Suprapubic skin (tissue), 4 donors: ENCODE measurements around the gene TAPT1. TPM values are rescaled to one million over a fixed set of nuclear protein-coding genes. Genes with fewer than 3 reads are reported as not detected.

ENCODE experiments used
- DNase-seq, 2 donors: peaks; one replicate each; pipeline ENCODE4 v3.0.0-alpha.2; 2019; ENCODE audit warnings: low spot score in 2 of 2
- H3K27ac ChIP-seq: fragments of 200-600 bp; sonication (generic); one replicate; pipeline ENCODE4 v1.5.1; 2019
- H3K27me3 ChIP-seq: fragments of 200-600 bp; sonication (generic); one replicate; pipeline ENCODE4 v1.5.1; 2019
- H3K36me3 ChIP-seq: fragments of 200-600 bp; sonication (generic); one replicate; pipeline ENCODE4 v1.5.1; 2019
- H3K4me1 ChIP-seq: fragments of 200-600 bp; sonication (generic); one replicate; pipeline ENCODE4 v1.5.1; 2019
- H3K4me3 ChIP-seq: fragments of 200-600 bp; sonication (generic); one replicate; pipeline ENCODE4 v1.5.1; 2019; ENCODE audit warnings: mild to moderate bottlenecking
- H3K9me3 ChIP-seq: fragments of 200-600 bp; sonication (generic); one replicate; pipeline ENCODE4 v1.5.1; 2019
- CTCF ChIP-seq, 2 donors: fragments of 200-600 bp in 1 of 2; fragments of 450-650 bp in 1 of 2; sonication (generic) in 1 of 2; IDR thresholded peaks; one replicate each; pipeline ENCODE4 v1.5.1; 2016 to 2019; ENCODE audit warnings: antibody characterized with exemption in 2 of 2, mild to moderate bottlenecking in 1 of 2, moderate library complexity in 1 of 2
- EP300 ChIP-seq: sonication (generic); formaldehyde crosslinking; IDR thresholded peaks from one replicate; pipeline ENCODE4 v1.6.1; 2017; ENCODE audit warnings: antibody characterized with exemption
- POLR2A ChIP-seq, 2 donors: fragments of 450-650 bp; IDR thresholded peaks; one replicate each; pipeline ENCODE4 v1.6.1; 2017; ENCODE audit warnings: antibody characterized with exemption in 2 of 2, mild to moderate bottlenecking in 2 of 2, moderate library complexity in 2 of 2
- POLR2AphosphoS5 ChIP-seq, 3 donors: sonication (generic); formaldehyde crosslinking; IDR thresholded peaks; one replicate each; pipeline ENCODE4 v1.6.1; 2017; ENCODE audit warnings: antibody characterized with exemption in 3 of 3
- WGBS: methylation state at CpG from one replicate; pipeline ENCODE4 v1.1.5; 2018; 5-methylcytosine and 5-hydroxymethylcytosine counted together
- total RNA-seq, 4 donors: library from RNA; depleted of rRNA; stranded (reverse); fragments of >200 nt; gene quantifications; one replicate each; pipeline ENCODE4 v1.1.0, GENCODE V29; 2016

Gene TAPT1
- total RNA-seq, 4 donors from 2014 or later = 15.3 to 57.2 (median 23.7) TPM

GRCh38 chr4:16256343-16256742 is 30.1 kb upstream of the TAPT1 start:
- Histone ChIP-seq H3K4me3 (no peak overlapping the region), H3K27ac (no peak overlapping the region), H3K27me3 (no peaks in the 10 kb centered on the region), H3K9me3 (no peaks in the 10 kb centered on the region), H3K4me1 (no peaks in the 10 kb centered on the region), H3K36me3 (peaks cover 10% of the 10 kb centered on the region)
- no peak for DNase-seq
- WGBS = 99% methylated on average over 28 of the region's 28 CpGs
- TF ChIP-seq EP300 (no peak), POLR2A (IDR thresholded peaks at IDR 0.05) (no peak), CTCF (IDR thresholded peaks at IDR 0.05) (no peak), POLR2AphosphoS5 (IDR thresholded peaks at IDR 0.05) (no peak)

GRCh38 chr4:16255730-16256129 is 29.5 kb upstream of the TAPT1 start:
- H3K9me3 ChIP-seq = no peaks in the 10 kb centered on the region
- H3K36me3 ChIP-seq = peaks cover 10% of the 10 kb centered on the region
- no peak overlapping the region for H3K4me3 ChIP-seq
- H3K27me3 ChIP-seq = no peaks in the 10 kb centered on the region
- no peak for TF ChIP-seq EP300
- TF ChIP-seq POLR2AphosphoS5 (IDR thresholded peaks at IDR 0.05) = no peak
- TF ChIP-seq CTCF (IDR thresholded peaks at IDR 0.05) = no peak
- TF ChIP-seq POLR2A (IDR thresholded peaks at IDR 0.05) = no peak
- H3K27ac ChIP-seq = no peak overlapping the region
- DNase-seq = no peak
- H3K4me1 ChIP-seq = no peaks in the 10 kb centered on the region
- 81% methylated on average over 2 of the region's 2 CpGs for WGBS

GRCh38 chr4:16253127-16253960 is 27.1 kb upstream of the TAPT1 start:
- peaks cover 10% of the 10 kb centered on the region for H3K36me3 ChIP-seq
- H3K27ac ChIP-seq = no peak overlapping the region
- no peaks in the 10 kb centered on the region for H3K4me1 ChIP-seq
- H3K4me3 ChIP-seq = no peak overlapping the region
- DNase-seq = no peak
- H3K9me3 ChIP-seq = no peaks in the 10 kb centered on the region
- no peaks in the 10 kb centered on the region for H3K27me3 ChIP-seq
- 63% methylated on average over 2 of the region's 2 CpGs for WGBS
- TF ChIP-seq CTCF (IDR thresholded peaks at IDR 0.05) (no peak), POLR2A (IDR thresholded peaks at IDR 0.05) (no peak), EP300 (no peak), POLR2AphosphoS5 (IDR thresholded peaks at IDR 0.05) (no peak)

GRCh38 chr4:16250661-16251365 is 24.5 kb upstream of the TAPT1 start:
- H3K27me3 ChIP-seq = no peaks in the 10 kb centered on the region
- no peaks in the 10 kb centered on the region for H3K9me3 ChIP-seq
- no peak for DNase-seq
- no peak overlapping the region for H3K27ac ChIP-seq
- 90% methylated on average over 6 of the region's 6 CpGs for WGBS
- TF ChIP-seq CTCF (IDR thresholded peaks at IDR 0.05) (no peak), EP300 (no peak), POLR2AphosphoS5 (IDR thresholded peaks at IDR 0.05) (no peak), POLR2A (IDR thresholded peaks at IDR 0.05) (no peak)
- peaks cover 5% of the 10 kb centered on the region for H3K36me3 ChIP-seq
- no peaks in the 10 kb centered on the region for H3K4me1 ChIP-seq
- H3K4me3 ChIP-seq = no peak overlapping the region

- Histone ChIP-seq H3K4me3 (no peak overlapping the region), H3K4me1 (no peaks in the 10 kb centered on the region), H3K27me3 (no peaks in the 10 kb centered on the region), H3K36me3 (peaks cover 5% of the 10 kb centered on the region), H3K27ac (no peak overlapping the region), H3K9me3 (no peaks in the 10 kb centered on the region)
- TF ChIP-seq POLR2A (IDR thresholded peaks at IDR 0.05) (no peak), CTCF (IDR thresholded peaks at IDR 0.05) (no peak), POLR2AphosphoS5 (IDR thresholded peaks at IDR 0.05) (no peak), EP300 (no peak)
- DNase-seq = no peak
- WGBS = 100% methylated on average over 2 of the region's 2 CpGs
Measured at GRCh38 chr4:16248605-16249004, 22.3 kb upstream of the TAPT1 start.
